ENCODE data around the gene MPL. TPM values are rescaled to one million over a fixed set of nuclear protein-coding genes. Genes with fewer than 3 reads are reported as not detected.

The MPL gene
- polyA plus RNA-seq, 1 experiment, result not detected

DNA sequence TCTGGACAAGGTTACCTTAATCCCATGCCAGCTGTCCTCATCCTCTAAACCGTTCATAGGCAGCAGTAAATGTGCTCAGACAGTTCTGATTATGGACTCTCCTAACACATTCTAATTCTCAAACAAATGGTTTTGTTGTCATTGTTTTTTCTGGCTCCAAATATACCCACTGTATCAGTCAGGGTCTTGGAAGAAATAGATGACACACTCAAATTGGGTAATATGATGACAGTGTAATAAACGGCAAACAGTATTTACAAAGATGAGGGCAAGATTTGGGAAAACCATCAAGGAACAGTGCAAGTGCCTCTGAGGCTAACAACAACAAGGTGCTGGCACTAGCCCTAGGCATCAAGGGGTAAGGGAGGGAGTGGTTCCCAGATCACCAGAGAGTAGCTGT is 16.9 kb downstream of the MPL start:
- no peak overlapping the region for H3K4me3 ChIP-seq (ENCODE audit: low read depth, low read length)
- TF ChIP-seq, protein P1, sequence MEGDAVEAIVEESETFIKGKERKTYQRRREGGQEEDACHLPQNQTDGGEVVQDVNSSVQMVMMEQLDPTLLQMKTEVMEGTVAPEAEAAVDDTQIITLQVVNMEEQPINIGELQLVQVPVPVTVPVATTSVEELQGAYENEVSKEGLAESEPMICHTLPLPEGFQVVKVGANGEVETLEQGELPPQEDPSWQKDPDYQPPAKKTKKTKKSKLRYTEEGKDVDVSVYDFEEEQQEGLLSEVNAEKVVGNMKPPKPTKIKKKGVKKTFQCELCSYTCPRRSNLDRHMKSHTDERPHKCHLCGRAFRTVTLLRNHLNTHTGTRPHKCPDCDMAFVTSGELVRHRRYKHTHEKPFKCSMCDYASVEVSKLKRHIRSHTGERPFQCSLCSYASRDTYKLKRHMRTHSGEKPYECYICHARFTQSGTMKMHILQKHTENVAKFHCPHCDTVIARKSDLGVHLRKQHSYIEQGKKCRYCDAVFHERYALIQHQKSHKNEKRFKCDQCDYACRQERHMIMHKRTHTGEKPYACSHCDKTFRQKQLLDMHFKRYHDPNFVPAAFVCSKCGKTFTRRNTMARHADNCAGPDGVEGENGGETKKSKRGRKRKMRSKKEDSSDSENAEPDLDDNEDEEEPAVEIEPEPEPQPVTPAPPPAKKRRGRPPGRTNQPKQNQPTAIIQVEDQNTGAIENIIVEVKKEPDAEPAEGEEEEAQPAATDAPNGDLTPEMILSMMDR (IDR thresholded peaks at IDR 0.05; ENCODE audit: low read depth, low read length), result no peak
- DNase-seq (ENCODE audit: low read depth, low spot score), result no peak
- H3K27me3 ChIP-seq (ENCODE audit: control insufficient read depth, insufficient read depth, low read length), result no peaks in the 10 kb centered on the region
- no peaks in the 10 kb centered on the region; the same call in 1 of the 2 replicates for H3K9me3 ChIP-seq (ENCODE audit: control insufficient read depth, insufficient read depth, low read length)
- H3K27ac ChIP-seq (ENCODE audit: low read depth, low read length), result no peak overlapping the region
- ChIA-PET POLR2A (interaction anchor here (0.6 kb wide), 1 partner anchor 13 kb away, joined by 3 read pairs; no protein-coding TSS in a partner anchor), CTCF (interaction anchor here (1.3 kb wide), 1 partner anchor 61 kb away, joined by 8 read pairs; no protein-coding TSS in a partner anchor)

DNA sequence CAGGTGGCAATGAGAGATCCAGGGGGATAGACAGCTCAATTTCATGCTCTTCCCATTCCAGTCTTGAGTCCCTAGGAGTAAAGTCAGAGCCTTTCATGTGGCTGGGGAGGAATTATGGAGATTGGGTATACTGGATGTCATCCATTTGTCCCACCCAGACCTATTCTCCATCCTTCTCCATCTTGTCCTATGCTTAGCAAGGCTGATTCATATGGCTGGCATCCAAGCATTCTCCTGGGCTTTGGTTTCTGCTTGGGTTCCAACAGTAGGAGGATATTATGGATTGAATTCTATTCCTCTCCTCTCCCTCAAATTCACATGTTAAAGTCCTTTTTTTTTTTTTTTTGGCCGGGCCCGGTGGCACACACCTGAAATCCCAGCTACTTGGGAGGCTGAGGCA is 17.3 kb downstream of the MPL start:
- no peak overlapping the region for H3K4me3 ChIP-seq (ENCODE audit: low read depth, low read length)
- no peak overlapping the region for H3K27ac ChIP-seq (ENCODE audit: low read depth, low read length)
- TF ChIP-seq, protein P1 (IDR thresholded peaks at IDR 0.05; ENCODE audit: low read depth, low read length), result no peak
- H3K9me3 ChIP-seq (ENCODE audit: control insufficient read depth, insufficient read depth, low read length), result no peaks in the 10 kb centered on the region; the same call in 1 of the 2 replicates
- no peaks in the 10 kb centered on the region for H3K27me3 ChIP-seq (ENCODE audit: control insufficient read depth, insufficient read depth, low read length)
- DNase-seq (ENCODE audit: low read depth, low spot score), result no peak
- CTCF ChIA-PET, result interaction anchor here (1.3 kb wide), 1 partner anchor 60 kb away, joined by 8 read pairs; no protein-coding TSS in a partner anchor
- POLR2A ChIA-PET, result interaction anchor here (0.6 kb wide), 1 partner anchor 15 kb away, joined by 4 read pairs; no protein-coding TSS in a partner anchor

DNA sequence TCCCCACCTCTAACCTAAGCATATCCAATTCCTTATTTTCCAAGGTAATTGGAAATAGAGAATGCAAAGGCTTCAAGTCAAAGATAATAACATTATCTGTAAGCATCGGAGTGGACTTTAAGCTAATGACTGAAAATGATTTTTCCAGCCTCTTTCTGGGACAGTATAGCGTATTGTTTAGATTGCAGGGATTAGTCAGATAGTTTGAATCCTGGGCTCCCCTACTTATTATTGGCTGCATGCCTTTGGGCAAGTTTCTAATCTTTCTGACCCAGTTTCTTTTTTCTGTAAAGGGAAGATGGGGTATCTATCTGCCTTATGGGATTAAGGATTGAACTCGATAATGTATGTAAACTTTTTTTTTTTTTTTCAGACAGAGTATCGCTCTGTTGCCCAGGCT is 19.6 kb downstream of the MPL start:
- TF ChIP-seq, protein P1 (IDR thresholded peaks at IDR 0.05; ENCODE audit: low read depth, low read length), result no peak
- H3K4me3 ChIP-seq (ENCODE audit: low read depth, low read length), result no peak overlapping the region
- no peaks in the 10 kb centered on the region; the same call in 1 of the 2 replicates for H3K9me3 ChIP-seq (ENCODE audit: control insufficient read depth, insufficient read depth, low read length)
- no peak overlapping the region for H3K27ac ChIP-seq (ENCODE audit: low read depth, low read length)
- ChIA-PET CTCF (interaction anchor here (0.7 to 1.1 kb wide), 4 partner anchors 11 to 130 kb away, joined by 3 to 4 read pairs (median 3); partner anchors contain the start of gene ELOVL1), POLR2A (interaction anchor here (0.6 to 2.5 kb wide), 4 partner anchors 10 to 712 kb away, joined by 3 to 25 read pairs (median 4); partner anchors contain the start of genes C1orf210 and ELOVL1)
- H3K27me3 ChIP-seq (ENCODE audit: control insufficient read depth, insufficient read depth, low read length), result no peaks in the 10 kb centered on the region
- no peak for DNase-seq (ENCODE audit: low read depth, low spot score)

DNA sequence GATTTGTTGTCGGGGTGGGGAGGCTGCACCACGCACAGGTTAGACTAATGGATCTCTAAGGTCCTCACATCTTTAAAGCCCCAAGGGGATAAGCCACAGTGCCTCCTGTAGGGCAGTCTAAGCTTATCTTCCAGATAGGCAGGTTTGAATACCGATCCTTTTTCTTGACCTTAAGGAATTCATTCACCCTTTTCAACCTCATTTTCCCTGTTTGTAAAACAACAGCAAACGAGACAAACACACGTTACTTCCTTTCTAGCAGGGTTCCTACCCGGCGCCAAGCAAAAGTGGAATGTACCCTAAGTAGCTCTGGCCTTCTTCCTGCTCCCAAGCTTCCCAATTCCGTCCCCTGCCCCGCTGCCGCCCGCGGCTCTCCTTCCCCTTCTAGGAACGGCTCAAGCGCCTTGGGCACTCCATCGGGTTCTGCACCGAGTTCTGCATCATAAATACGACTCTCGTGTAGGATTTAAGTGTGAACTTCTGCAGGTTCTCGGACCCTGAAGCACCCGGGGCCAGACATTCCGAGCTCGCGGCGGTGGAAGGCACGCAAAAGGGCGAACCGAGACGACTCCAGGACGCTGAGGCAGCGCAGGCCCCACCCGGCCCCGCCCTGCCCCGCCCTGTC is 20.6 kb downstream of the MPL start:
- TF ChIP-seq, protein P1 (IDR thresholded peaks at IDR 0.05; ENCODE audit: low read depth, low read length), result peak; percentile 56
- Histone ChIP-seq H3K9me3 (ENCODE audit: control insufficient read depth, insufficient read depth, low read length) (peaks cover 4% of the 10 kb centered on the region; the same call in 1 of the 2 replicates), H3K27me3 (ENCODE audit: control insufficient read depth, insufficient read depth, low read length) (no peaks in the 10 kb centered on the region), H3K4me3 (ENCODE audit: low read depth, low read length) (peak overlapping the region; percentile 72), H3K27ac (ENCODE audit: low read depth, low read length) (peak overlapping the region; percentile 83)
- ChIA-PET CTCF (interaction anchor here (0.6 to 2.3 kb wide), 6 partner anchors 16 to 442 kb away, joined by 3 to 15 read pairs (median 3); no protein-coding TSS in a partner anchor), POLR2A (interaction anchor here (0.5 to 2.5 kb wide), 10 partner anchors 9 to 131 kb away, joined by 3 to 25 read pairs (median 5); partner anchors contain the start of genes C1orf210, ELOVL1, MED8 and SZT2)
- no peak for DNase-seq (ENCODE audit: low read depth, low spot score)

Measured in AG04450 (cell line).